ENCODE results near the gene DYNC1I2. TPM values are rescaled to one million over a fixed set of nuclear protein-coding genes. Genes with fewer than 3 reads are reported as not detected.

Gene DYNC1I2
- total and polyA plus RNA-seq, 2 experiments from 2014 or later: 74.3 to 118 TPM

- peak; percentile 9 for DNase-seq
Observed at GRCh38 chr2:171673905-171674304, 13.4 kb upstream of the DYNC1I2 start.

GRCh38 chr2:171675810-171676345 is 11.4 kb upstream of the DYNC1I2 start:
- no peaks in the 10 kb centered on the region for H3K79me2 ChIP-seq (ENCODE audit: insufficient read depth)
- H2AFZ ChIP-seq: no peak overlapping the region
- no peaks in the 10 kb centered on the region for H3K9me2 ChIP-seq (ENCODE audit: insufficient read depth)
- TF ChIP-seq EZH2 (IDR thresholded peaks at IDR 0.05; ENCODE audit: insufficient read depth, poor library complexity, severe bottlenecking) (no peak), EZH2phosphoT487 (IDR thresholded peaks at IDR 0.05; ENCODE audit: insufficient read depth, low read depth) (no peak)
- in situ Hi-C loops (cut with MboI): no loop called here
- DNase-seq: no peak
- H4K20me1 ChIP-seq (ENCODE audit: insufficient read depth): no peaks in the 10 kb centered on the region
- H3K4me3 ChIP-seq: no peak overlapping the region
- H3K27me3 ChIP-seq (replicated peaks; ENCODE audit: insufficient read depth): 0 out of 2 replicates have a peak, but pooled peaks cover 14% of the 10 kb centered on the region
- H3K9ac ChIP-seq: no peak overlapping the region
- no peaks in the 10 kb centered on the region for H3K36me3 ChIP-seq (ENCODE audit: low read depth)
- no peak overlapping the region for H3K27ac ChIP-seq
- H3F3A ChIP-seq (ENCODE audit: insufficient read depth): no peaks in the 10 kb centered on the region
- no peaks in the 10 kb centered on the region for H3K9me3 ChIP-seq (ENCODE audit: low read depth)
- no peaks in the 10 kb centered on the region for H3K4me1 ChIP-seq (ENCODE audit: insufficient read depth)
- WGBS, 2 experiments (ENCODE audit: low coverage in 1 of 2, low lambda C conversion rate in 2 of 2, missing lambda C conversion rate in 2 of 2): 37 to 42% methylated on average over 7 of the region's 7 CpGs
- no peak overlapping the region for H3K4me2 ChIP-seq (ENCODE audit: unreplicated experiment)

More at GRCh38 chr2:171673905-171674304, 13.4 kb upstream of the DYNC1I2 start:
- Histone ChIP-seq H3K9ac (no peak overlapping the region), H3K27me3 (replicated peaks; ENCODE audit: insufficient read depth) (0 out of 2 replicates have a peak, but pooled peaks cover 14% of the 10 kb centered on the region), H4K20me1 (ENCODE audit: insufficient read depth) (no peaks in the 10 kb centered on the region), H3K4me3 (no peak overlapping the region), H3K4me2 (ENCODE audit: unreplicated experiment) (no peak overlapping the region), H3K9me2 (ENCODE audit: insufficient read depth) (no peaks in the 10 kb centered on the region), H3F3A (ENCODE audit: insufficient read depth) (no peaks in the 10 kb centered on the region), H3K9me3 (ENCODE audit: low read depth) (no peaks in the 10 kb centered on the region), H3K27ac (no peak overlapping the region), H3K36me3 (ENCODE audit: low read depth) (no peaks in the 10 kb centered on the region), H3K4me1 (ENCODE audit: insufficient read depth) (no peaks in the 10 kb centered on the region), H3K79me2 (ENCODE audit: insufficient read depth) (no peaks in the 10 kb centered on the region), H2AFZ (no peak overlapping the region)
- TF ChIP-seq EZH2 (IDR thresholded peaks at IDR 0.05; ENCODE audit: insufficient read depth, poor library complexity, severe bottlenecking) (no peak), EZH2phosphoT487 (IDR thresholded peaks at IDR 0.05; ENCODE audit: insufficient read depth, low read depth) (no peak)
- in situ Hi-C loops (cut with MboI): no loop called here
- WGBS, 2 experiments (ENCODE audit: low coverage in 1 of 2, low lambda C conversion rate in 2 of 2, missing lambda C conversion rate in 2 of 2): 87 to 91% methylated on average over 1 of the region's 1 CpG

- H3K4me3 ChIP-seq: no peak overlapping the region
- H3K9me2 ChIP-seq (ENCODE audit: insufficient read depth): no peaks in the 10 kb centered on the region
- TF ChIP-seq EZH2phosphoT487 (IDR thresholded peaks at IDR 0.05; ENCODE audit: insufficient read depth, low read depth): no peak
- TF ChIP-seq EZH2 (IDR thresholded peaks at IDR 0.05; ENCODE audit: insufficient read depth, poor library complexity, severe bottlenecking): no peak
- no peaks in the 10 kb centered on the region for H3K9me3 ChIP-seq (ENCODE audit: low read depth)
- H3K36me3 ChIP-seq (ENCODE audit: low read depth): no peaks in the 10 kb centered on the region
- 90 to 95% methylated on average over 1 of the region's 1 CpG for WGBS, 2 experiments (ENCODE audit: low coverage in 1 of 2, low lambda C conversion rate in 2 of 2, missing lambda C conversion rate in 2 of 2)
- no peak for DNase-seq
- H3K9ac ChIP-seq: no peak overlapping the region
- no peak overlapping the region for H2AFZ ChIP-seq
- H3K27ac ChIP-seq: no peak overlapping the region
- H3K4me2 ChIP-seq (ENCODE audit: unreplicated experiment): no peak overlapping the region
- in situ Hi-C loops (cut with MboI): no loop called here
- no peaks in the 10 kb centered on the region for H3K27me3 ChIP-seq (replicated peaks; ENCODE audit: insufficient read depth)
- H4K20me1 ChIP-seq (ENCODE audit: insufficient read depth): no peaks in the 10 kb centered on the region
- H3F3A ChIP-seq (ENCODE audit: insufficient read depth): no peaks in the 10 kb centered on the region
- no peaks in the 10 kb centered on the region for H3K79me2 ChIP-seq (ENCODE audit: insufficient read depth)
- no peaks in the 10 kb centered on the region for H3K4me1 ChIP-seq (ENCODE audit: insufficient read depth)
Observed at GRCh38 chr2:171678619-171679018, 8.7 kb upstream of the DYNC1I2 start.

GRCh38 chr2:171688129-171688465 is 828 bp downstream of the DYNC1I2 start:
- H3K9me3 ChIP-seq (ENCODE audit: low read depth): no peaks in the 10 kb centered on the region
- no peak for TF ChIP-seq EZH2 (IDR thresholded peaks at IDR 0.05; ENCODE audit: insufficient read depth, poor library complexity, severe bottlenecking)
- no peak for TF ChIP-seq EZH2phosphoT487 (IDR thresholded peaks at IDR 0.05; ENCODE audit: insufficient read depth, low read depth)
- WGBS, 2 experiments (ENCODE audit: low coverage in 1 of 2, low lambda C conversion rate in 2 of 2, missing lambda C conversion rate in 2 of 2): 1 to 3% methylated on average over 10 of the region's 10 CpGs

More at GRCh38 chr2:171688129-171688465, 828 bp downstream of the DYNC1I2 start:
- H3K27me3 ChIP-seq (replicated peaks; ENCODE audit: insufficient read depth): no peaks in the 10 kb centered on the region
- H3K79me2 ChIP-seq (ENCODE audit: insufficient read depth): peaks cover 57% of the 10 kb centered on the region
- H3K4me3 ChIP-seq: peak overlapping the region; percentile 87
- H3F3A ChIP-seq (ENCODE audit: insufficient read depth): no peaks in the 10 kb centered on the region
- H2AFZ ChIP-seq: peak overlapping the region; percentile 92
- DNase-seq: peak; percentile 59
- H3K4me2 ChIP-seq (ENCODE audit: unreplicated experiment): peak overlapping the region; percentile 87
- H3K9ac ChIP-seq: peak overlapping the region; percentile 95
- no peaks in the 10 kb centered on the region for H3K9me2 ChIP-seq (ENCODE audit: insufficient read depth)
- peaks cover 6% of the 10 kb centered on the region; the same call in 1 of the 2 replicates for H4K20me1 ChIP-seq (ENCODE audit: insufficient read depth)
- in situ Hi-C loops (cut with MboI): no loop called here
- peaks cover 29% of the 10 kb centered on the region; the same call in 1 of the 2 replicates for H3K36me3 ChIP-seq (ENCODE audit: low read depth)
- H3K4me1 ChIP-seq (ENCODE audit: insufficient read depth): peaks cover 13% of the 10 kb centered on the region; the same call in 1 of the 2 replicates
- peak overlapping the region; percentile 81 for H3K27ac ChIP-seq

All from GM23248 (cell line).